ENCODE data around the gene NEU4. TPM values are rescaled to one million over a fixed set of nuclear protein-coding genes. Genes with fewer than 3 reads are reported as not detected.

NEU4 gene
- total RNA-seq, 1 experiment from 2014 or later: 0.70 TPM

DNA sequence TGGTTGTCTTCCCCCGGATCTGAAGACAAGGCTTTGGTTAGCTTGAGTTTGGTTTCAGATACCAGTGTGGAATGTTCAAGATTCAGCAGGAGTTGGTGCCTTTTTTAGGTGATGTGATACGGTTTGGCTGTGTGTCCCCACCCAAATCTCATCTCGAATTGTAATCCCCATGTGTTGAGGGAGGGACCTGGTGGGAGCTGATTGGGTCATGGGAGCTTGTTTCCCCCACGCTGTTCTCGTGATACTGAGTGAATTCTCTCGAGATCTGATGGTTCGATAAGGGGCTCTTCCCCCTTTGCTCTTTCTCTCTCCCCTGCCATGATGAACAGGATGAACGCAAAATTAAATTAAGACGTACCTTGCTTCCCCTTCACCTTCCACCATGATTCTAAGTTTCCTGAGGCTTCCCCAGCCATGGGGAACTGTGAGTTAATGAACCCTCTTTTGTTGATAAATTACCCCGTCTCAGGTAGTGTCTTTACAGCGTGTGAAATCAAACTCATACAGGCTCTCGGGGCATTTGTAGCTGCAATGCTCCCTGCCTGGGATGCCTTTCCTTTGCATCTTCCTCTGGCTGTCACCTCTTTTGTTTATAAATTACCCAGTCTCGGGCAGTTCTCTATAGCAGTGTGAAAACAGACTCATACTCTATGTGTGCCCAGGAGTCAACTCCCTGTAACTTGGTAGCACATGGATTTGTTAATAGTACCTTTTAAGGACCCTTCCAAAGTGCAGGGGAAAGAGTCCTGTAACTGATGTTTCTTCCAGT, 28.4 kb downstream of the NEU4 start:
- Histone ChIP-seq H4K8ac (replicated peaks; ENCODE audit: insufficient read length, low read depth, low read length) (no peak overlapping the region), H2AK5ac (ENCODE audit: insufficient read length, low read length) (no peak overlapping the region), H2BK15ac (ENCODE audit: low read depth, low read length) (no peak overlapping the region), H3K4me2 (ENCODE audit: insufficient read depth, insufficient read length, low read length) (no peak overlapping the region), H2BK12ac (ENCODE audit: insufficient read length, low read depth, low read length) (no peak overlapping the region), H2BK20ac (ENCODE audit: low read depth, low read length, poor library complexity, severe bottlenecking) (no peak overlapping the region), H3K9ac (ENCODE audit: extremely low read depth, insufficient read length, low read length) (no peak overlapping the region), H3K23ac (ENCODE audit: insufficient read length, low read depth, low read length) (no peak overlapping the region), H3K79me1 (ENCODE audit: insufficient read depth, low read depth, low read length, poor library complexity, severe bottlenecking) (no peaks in the 10 kb centered on the region), H3K27me3 (ENCODE audit: insufficient read depth, low read length) (no peaks in the 10 kb centered on the region), H4K5ac (ENCODE audit: insufficient read length, low read depth, low read length) (no peak overlapping the region), H3K14ac (ENCODE audit: insufficient read depth, low read length) (no peak overlapping the region), H4K20me1 (ENCODE audit: control insufficient read depth, insufficient read depth, insufficient read length) (no peaks in the 10 kb centered on the region), H3K79me2 (ENCODE audit: insufficient read depth, low read length) (no peaks in the 10 kb centered on the region), H3T11ph (ENCODE audit: low read length) (no peak overlapping the region), H2BK5ac (ENCODE audit: insufficient read length, low read length) (no peak overlapping the region), H4K91ac (ENCODE audit: insufficient read length, low read depth, low read length) (no peak overlapping the region), H3K27ac (ENCODE audit: insufficient read length, low read depth, low read length) (no peak overlapping the region), H3K4ac (ENCODE audit: low read depth, low read length) (no peak overlapping the region), H3K23me2 (ENCODE audit: insufficient read length, low read depth, low read length, poor library complexity, severe bottlenecking) (no peaks in the 10 kb centered on the region), H3K4me1 (ENCODE audit: insufficient read depth, low read length) (no peaks in the 10 kb centered on the region; the same call in 1 of the 2 replicates), H3K56ac (ENCODE audit: insufficient read length, low read depth, low read length) (no peak overlapping the region), H2BK120ac (ENCODE audit: low read depth, low read length, poor library complexity, severe bottlenecking) (no peak overlapping the region), H2AFZ (ENCODE audit: low read length) (no peak overlapping the region), H3K18ac (ENCODE audit: insufficient read length, low read depth, low read length) (no peak overlapping the region), H3K9me3 (ENCODE audit: control insufficient read depth, low read depth, low read length) (no peaks in the 10 kb centered on the region)
- Mint-ChIP-seq H3K4me1 (peaks cover 21 to 28% of the 10 kb centered on the region in 2 experiments), H3K36me3 (ENCODE audit: insufficient read depth in 1 of 3, low read depth in 3 of 3) (no peaks in the 10 kb centered on the region), H3K27me3 (ENCODE audit: low read depth) (peaks cover 10% of the 10 kb centered on the region), H3K27ac (no peak overlapping the region), H3K9me3 (peaks cover 0 to 8% of the 10 kb centered on the region in 2 experiments; a peak in 4 of 5 replicates), H3K4me3 (no peak overlapping the region)
- TF ChIP-seq, protein P1, sequence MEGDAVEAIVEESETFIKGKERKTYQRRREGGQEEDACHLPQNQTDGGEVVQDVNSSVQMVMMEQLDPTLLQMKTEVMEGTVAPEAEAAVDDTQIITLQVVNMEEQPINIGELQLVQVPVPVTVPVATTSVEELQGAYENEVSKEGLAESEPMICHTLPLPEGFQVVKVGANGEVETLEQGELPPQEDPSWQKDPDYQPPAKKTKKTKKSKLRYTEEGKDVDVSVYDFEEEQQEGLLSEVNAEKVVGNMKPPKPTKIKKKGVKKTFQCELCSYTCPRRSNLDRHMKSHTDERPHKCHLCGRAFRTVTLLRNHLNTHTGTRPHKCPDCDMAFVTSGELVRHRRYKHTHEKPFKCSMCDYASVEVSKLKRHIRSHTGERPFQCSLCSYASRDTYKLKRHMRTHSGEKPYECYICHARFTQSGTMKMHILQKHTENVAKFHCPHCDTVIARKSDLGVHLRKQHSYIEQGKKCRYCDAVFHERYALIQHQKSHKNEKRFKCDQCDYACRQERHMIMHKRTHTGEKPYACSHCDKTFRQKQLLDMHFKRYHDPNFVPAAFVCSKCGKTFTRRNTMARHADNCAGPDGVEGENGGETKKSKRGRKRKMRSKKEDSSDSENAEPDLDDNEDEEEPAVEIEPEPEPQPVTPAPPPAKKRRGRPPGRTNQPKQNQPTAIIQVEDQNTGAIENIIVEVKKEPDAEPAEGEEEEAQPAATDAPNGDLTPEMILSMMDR (conservative IDR thresholded peaks at IDR 0.05): no peak
- WGBS (ENCODE audit: extremely low coverage, insufficient read length, low lambda C conversion rate): no CpG with 5 or more reads among the region's 13 CpGs
- no peak for DNase-seq
